ENCODE measurements around the gene VWA8.

- no peak for TF ChIP-seq POLR2A (IDR thresholded peaks at IDR 0.05; ENCODE audit: low read length)
- no peak for TF ChIP-seq GATA1 (IDR thresholded peaks at IDR 0.05; ENCODE audit: low read depth, low read length)
Measured at GRCh38 chr13:41858780-41859179, 102.1 kb downstream of the VWA8 start.
